Activated CD4-positive, alpha-beta T cell treated with anti-CD3 and anti-CD28 coated beads, Interleukin-2, amount 50 U/mL, for 4 hours (primary cell): ENCODE measurements around the gene LIPN.

Experiments used
- DNase-seq, 2 experiments: peaks; one replicate each; pipeline ENCODE4 v3.0.0-alpha.2; 2020

LIPN gene

GRCh38 chr10:88786032-88786770 lies 26.4 kb downstream of the LIPN start:
- no peak for DNase-seq

- DNase-seq, result no peak
Observed at GRCh38 chr10:88787463-88787862, 27.6 kb downstream of the LIPN start.

- DNase-seq, result no peak
Observed at GRCh38 chr10:88788924-88789323, 29.1 kb downstream of the LIPN start.

GRCh38 chr10:88791924-88792323 lies 32.1 kb downstream of the LIPN start:
- no peak for DNase-seq

- DNase-seq, result no peak
Observed at GRCh38 chr10:88792661-88793060, 32.8 kb downstream of the LIPN start.

- DNase-seq, result no peak
Observed at GRCh38 chr10:88793712-88794299, 34.0 kb downstream of the LIPN start.

GRCh38 chr10:88794731-88795130 lies 34.9 kb downstream of the LIPN start:
- no peak for DNase-seq

- DNase-seq, result no peak
Observed at GRCh38 chr10:88800152-88801125, 40.6 kb downstream of the LIPN start.

- DNase-seq, result no peak
Observed at GRCh38 chr10:88802523-88803285, 42.9 kb downstream of the LIPN start, which contains the start of gene LIPM. LIPM (plus strand) TSS chr10:88802730; CDS start chr10:88802897, 167 bp downstream.

GRCh38 chr10:88803641-88804040 lies 43.8 kb downstream of the LIPN start:
- no peak for DNase-seq

GRCh38 chr10:88804083-88804812 lies 44.4 kb downstream of the LIPN start:
- DNase-seq, result no peak

- no peak for DNase-seq
Observed at GRCh38 chr10:88805361-88805760, 45.5 kb downstream of the LIPN start.

GRCh38 chr10:88805924-88806323 lies 46.1 kb downstream of the LIPN start:
- DNase-seq, result no peak

- no peak for DNase-seq
Observed at GRCh38 chr10:88809621-88810020, 49.8 kb downstream of the LIPN start.

GRCh38 chr10:88810196-88810961 lies 50.6 kb downstream of the LIPN start:
- DNase-seq, result peak; percentile 6 to 13

- no peak for DNase-seq
Observed at GRCh38 chr10:88813200-88813599, 53.4 kb downstream of the LIPN start.

- no peak for DNase-seq
Observed at GRCh38 chr10:88819290-88819689, 59.5 kb downstream of the LIPN start.

- DNase-seq, result no peak
Observed at GRCh38 chr10:88820748-88821401, 61.1 kb downstream of the LIPN start.

- no peak for DNase-seq
Observed at GRCh38 chr10:88826388-88826787, 66.6 kb downstream of the LIPN start.

GRCh38 chr10:88827671-88828070 lies 67.9 kb downstream of the LIPN start:
- DNase-seq, result no peak

GRCh38 chr10:88828310-88828709 lies 68.5 kb downstream of the LIPN start:
- no peak for DNase-seq
